Stimulated activated naive B cell treated with anti-CD40 and anti-IgM and Interleukin-4, amounts not matched to agents 10 μg/mL and 1 μg/mL and 100 μg/mL, for 72 hours (primary cell): Measurements from ENCODE around the gene CWC22.
A peak's percentile ranks its signal among the peaks of the same experiment; 100 is the strongest.
"Not testable (repeated sequence)": the region's sequence is repeated elsewhere in the genome, so short reads cannot be mapped to it uniquely, and the experiment has no call there.

ENCODE experiments used
- ATAC-seq, 2 donors: fragments of 150-1000 bp; cut with Tn5 transposase; replicated peaks; 2 replicates each; pipeline ENCODE4 v1.10.0; 2021; ENCODE audit warnings: moderate library complexity in 1 of 2
- DNase-seq: peaks from one replicate; pipeline ENCODE4 v3.0.0; 2021
- H3K27ac Mint-ChIP-seq: one replicate; pipeline ENCODE4 v1.8.0; 2022; ENCODE audit warnings: mild to moderate bottlenecking, mixed read lengths
- H3K27me3 Mint-ChIP-seq, 2 donors: one replicate each; pipeline ENCODE4 v1.8.0; 2022; ENCODE audit warnings: mixed read lengths in 2 of 2
- H3K36me3 Mint-ChIP-seq, 2 donors: one replicate each; pipeline ENCODE4 v1.8.0; 2022; ENCODE audit warnings: mixed read lengths in 2 of 2, mild to moderate bottlenecking in 1 of 2
- H3K4me1 Mint-ChIP-seq, 2 donors: one replicate each; pipeline ENCODE4 v1.8.0; 2022; ENCODE audit warnings: mixed read lengths in 2 of 2, mild to moderate bottlenecking in 1 of 2
- H3K4me3 Mint-ChIP-seq, 2 donors: one replicate each; pipeline ENCODE4 v1.8.0; 2022; ENCODE audit warnings: mild to moderate bottlenecking in 2 of 2, mixed read lengths in 2 of 2, moderate library complexity in 1 of 2
- H3K9me3 Mint-ChIP-seq, 2 donors: one replicate each; pipeline ENCODE4 v1.8.0; 2022; ENCODE audit warnings: mixed read lengths in 2 of 2, mild to moderate bottlenecking in 1 of 2

CWC22 gene

DNA sequence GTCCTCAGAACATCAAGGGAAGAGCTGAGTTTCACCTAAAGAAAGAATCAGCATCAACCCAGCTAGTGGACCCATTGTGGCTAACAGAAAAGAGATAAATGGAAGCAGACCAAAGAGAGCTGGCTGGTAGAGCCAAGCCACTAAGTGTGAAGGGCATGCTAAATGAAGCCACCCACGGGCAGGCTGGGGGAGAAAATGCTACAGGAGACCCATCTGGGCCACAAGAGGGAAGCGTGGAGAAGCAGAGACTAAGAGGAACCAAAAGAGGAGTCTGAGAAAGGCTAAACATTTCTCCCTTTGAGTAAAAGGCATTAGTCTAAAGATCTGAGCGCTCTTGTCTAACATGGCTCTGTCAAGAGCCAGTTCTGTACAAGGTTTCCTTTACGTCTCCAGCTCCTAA lies 15.8 kb downstream of the CWC22 start:
- Mint-ChIP-seq H3K9me3 (no peaks in the 10 kb centered on the region), H3K27me3 (no peaks in the 10 kb centered on the region), H3K36me3 (peaks cover 15 to 32% of the 10 kb centered on the region in 2 donors), H3K4me3 (peak overlapping the region in 1 of 2 donors; percentile 8), H3K27ac (peak overlapping the region; percentile 63), H3K4me1 (peaks cover 23 to 39% of the 10 kb centered on the region in 2 donors)
- peak; percentile 9 for DNase-seq
- ATAC-seq, result peak; percentile 97 to 98

DNA sequence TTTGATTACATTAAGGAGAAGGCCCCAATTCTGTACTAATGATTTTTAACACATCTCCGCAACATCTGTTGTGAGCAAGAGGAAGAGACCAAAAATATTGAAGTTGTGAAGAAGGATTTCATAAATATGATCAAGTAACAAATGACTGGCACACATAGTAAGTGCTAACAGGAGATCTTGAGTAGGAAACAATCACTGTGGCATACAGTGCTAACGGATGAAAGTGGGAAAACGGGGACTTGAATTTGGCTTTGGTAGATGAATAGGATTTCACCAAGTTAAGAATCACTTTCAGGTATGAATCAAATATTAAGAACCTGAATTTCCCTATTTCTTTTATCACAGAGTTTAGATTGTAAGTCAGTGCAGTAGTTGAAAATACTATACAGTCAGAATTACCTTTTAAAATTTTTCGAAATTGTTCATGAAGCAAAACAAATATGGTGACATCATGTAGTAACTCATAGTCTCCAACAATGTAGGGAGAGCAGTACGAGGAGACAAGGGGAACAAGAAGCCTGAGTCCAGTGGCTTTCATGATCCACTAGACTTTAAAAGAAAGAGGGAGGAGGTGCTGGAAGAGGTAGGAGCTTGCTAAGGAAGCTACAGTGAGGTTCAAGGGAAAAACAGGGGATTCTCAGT lies 16.3 kb downstream of the CWC22 start:
- Mint-ChIP-seq H3K9me3 (no peaks in the 10 kb centered on the region), H3K4me3 (peak overlapping the region in 1 of 2 donors; percentile 8), H3K36me3 (peaks cover 18 to 38% of the 10 kb centered on the region in 2 donors), H3K4me1 (peaks cover 22 to 34% of the 10 kb centered on the region in 2 donors), H3K27me3 (no peaks in the 10 kb centered on the region), H3K27ac (peak overlapping the region; percentile 63)
- DNase-seq (no peak), ATAC-seq (no peak)

DNA sequence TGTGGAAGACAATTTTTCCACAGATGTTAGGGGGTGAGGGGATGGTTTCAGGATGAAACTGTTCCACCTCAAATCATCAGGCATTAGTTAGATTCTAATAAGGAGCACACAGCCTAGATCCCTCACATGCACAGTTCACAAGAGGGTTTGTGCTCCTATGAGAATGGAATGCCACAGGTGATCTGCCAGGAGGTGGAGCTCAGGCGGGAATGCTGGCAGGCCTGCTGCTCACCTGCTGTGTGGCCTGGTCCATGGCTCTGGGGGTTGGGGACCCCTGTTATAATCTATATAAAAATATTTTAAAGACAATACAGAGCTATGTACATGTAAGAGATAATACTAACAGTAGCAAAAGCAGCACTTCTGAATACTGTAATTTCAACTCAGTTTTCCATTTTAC lies 19.2 kb downstream of the CWC22 start:
- Mint-ChIP-seq H3K4me3 (no peak overlapping the region), H3K9me3 (no peaks in the 10 kb centered on the region), H3K27ac (no peak overlapping the region), H3K36me3 (peaks cover 26 to 59% of the 10 kb centered on the region in 2 donors), H3K4me1 (peaks cover 17 to 27% of the 10 kb centered on the region in 2 donors), H3K27me3 (no peaks in the 10 kb centered on the region)
- DNase-seq, result no peak
- no peak for ATAC-seq

DNA sequence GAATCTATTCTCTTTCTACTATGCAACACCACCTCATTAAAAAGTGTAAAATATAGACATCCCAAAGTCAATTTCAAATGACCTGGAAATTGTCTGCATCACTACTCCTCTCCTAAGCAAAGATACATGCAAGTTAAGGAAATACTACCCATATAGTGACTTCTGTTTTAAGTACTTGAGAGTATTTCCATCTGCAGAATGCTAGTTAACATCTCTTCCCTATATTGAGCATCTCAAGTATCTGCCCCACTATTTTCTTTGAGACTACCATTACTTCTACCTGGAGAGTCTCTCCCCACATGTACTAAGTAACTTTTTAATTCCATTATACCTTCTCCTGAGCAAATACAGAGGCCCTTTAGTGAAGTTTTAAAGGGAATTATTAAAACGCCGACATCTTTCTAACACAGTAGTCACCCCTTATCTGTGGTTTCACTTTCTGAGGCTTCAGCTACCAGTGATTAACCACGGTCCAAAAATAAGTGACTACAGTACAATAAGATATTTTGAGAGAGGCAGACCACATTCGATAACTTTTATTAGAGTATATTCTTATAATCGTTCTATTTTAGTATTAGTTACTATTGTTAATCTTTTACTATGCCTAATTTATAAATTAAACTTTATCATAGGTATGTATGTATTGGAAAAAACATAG lies 21.8 kb downstream of the CWC22 start:
- peaks cover 34 to 59% of the 10 kb centered on the region in 2 donors for H3K36me3 Mint-ChIP-seq

DNA sequence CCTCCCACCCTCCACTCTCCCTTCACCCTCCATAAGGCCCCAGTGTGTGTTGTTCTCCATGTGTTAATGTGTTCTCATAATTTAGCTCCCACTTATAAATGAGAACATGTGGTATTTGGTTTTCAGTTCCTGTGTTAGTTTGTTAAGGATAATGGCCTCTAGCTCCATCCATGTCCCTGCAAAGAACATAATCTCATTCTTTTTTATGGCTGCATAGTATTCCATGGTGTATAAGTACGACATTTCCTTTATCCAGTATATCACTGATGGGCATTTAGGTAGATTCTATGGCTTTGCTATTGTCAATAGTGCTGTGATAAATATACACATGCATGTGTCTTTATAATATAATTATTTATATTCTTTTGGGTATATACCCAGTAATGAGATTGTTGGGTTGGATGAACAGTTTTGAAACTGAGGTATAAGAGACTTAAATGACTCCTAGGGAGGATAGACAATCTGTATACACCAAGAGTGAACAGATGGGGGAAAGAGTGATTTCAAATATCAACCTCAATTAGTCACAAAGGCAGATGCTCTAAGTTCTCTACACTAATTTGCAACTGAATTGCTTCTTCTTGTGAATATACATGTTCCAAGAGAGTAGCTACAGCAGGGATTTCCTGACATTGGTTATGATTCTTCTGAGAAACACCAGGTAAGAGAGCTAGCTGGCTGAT lies 23.7 kb downstream of the CWC22 start:
- no peak for ATAC-seq
- Mint-ChIP-seq H3K36me3 (peaks cover 32 to 66% of the 10 kb centered on the region in 2 donors), H3K27me3 (no peaks in the 10 kb centered on the region), H3K27ac (no peak overlapping the region), H3K4me3 (no peak overlapping the region), H3K9me3 (no peaks in the 10 kb centered on the region), H3K4me1 (no peaks in the 10 kb centered on the region)
- DNase-seq, result no peak

More for the DNA sequence above, 21.8 kb downstream of the CWC22 start:
- Mint-ChIP-seq H3K27ac (no peak overlapping the region), H3K4me1 (peaks cover under 1 to 3% of the 10 kb centered on the region in 2 donors), H3K9me3 (no peaks in the 10 kb centered on the region), H3K27me3 (no peaks in the 10 kb centered on the region), H3K4me3 (no peak overlapping the region)
- ATAC-seq (no peak), DNase-seq (no peak)

DNA sequence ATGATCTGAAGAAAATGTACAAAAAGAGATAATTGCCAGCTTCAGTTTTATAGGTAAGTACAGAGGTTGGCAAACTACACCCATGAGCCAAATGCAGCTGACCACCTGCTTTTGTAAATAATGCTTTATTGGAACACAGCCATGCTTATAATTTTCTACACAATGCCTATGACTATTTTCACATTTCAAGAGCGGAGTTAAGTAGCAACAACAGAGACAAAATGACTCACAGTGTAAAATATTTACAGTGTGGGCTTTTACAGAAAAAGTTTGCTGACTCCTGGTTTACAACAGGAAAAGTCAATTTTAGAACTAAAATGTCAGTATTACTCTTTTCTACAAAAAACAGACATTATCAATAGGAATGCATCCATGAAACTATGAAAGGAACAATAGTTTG lies 26.0 kb downstream of the CWC22 start:
- no peak for ATAC-seq
- Mint-ChIP-seq H3K36me3 (peaks cover 40 to 61% of the 10 kb centered on the region in 2 donors), H3K4me1 (no peaks in the 10 kb centered on the region), H3K27ac (no peak overlapping the region), H3K9me3 (no peaks in the 10 kb centered on the region), H3K4me3 (no peak overlapping the region), H3K27me3 (no peaks in the 10 kb centered on the region)
- no peak for DNase-seq

DNA sequence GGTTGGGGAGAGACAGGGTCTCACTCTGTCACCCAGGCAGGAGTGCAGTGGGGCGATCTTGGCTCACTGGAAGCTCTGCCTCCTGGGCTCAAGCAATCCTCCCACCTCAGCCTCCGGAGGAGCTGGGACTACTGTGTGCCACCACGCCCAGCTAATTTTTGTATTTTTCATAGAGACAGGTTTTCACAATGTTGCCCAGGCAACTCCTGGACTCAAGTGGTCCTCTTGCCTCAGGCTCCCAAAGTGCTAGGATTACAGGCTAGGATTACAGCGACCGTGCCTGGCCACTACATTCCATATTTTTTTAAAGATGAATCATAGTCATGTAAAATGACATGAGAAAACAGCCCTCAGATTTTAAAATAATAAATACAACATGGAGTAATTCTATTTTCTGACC lies 32.3 kb downstream of the CWC22 start:
- peaks cover 25 to 45% of the 10 kb centered on the region in 2 donors for H3K36me3 Mint-ChIP-seq
- DNase-seq (no peak), ATAC-seq (no peak)
- no peaks in the 10 kb centered on the region for H3K9me3 Mint-ChIP-seq
- H3K4me1 Mint-ChIP-seq, result no peaks in the 10 kb centered on the region
- H3K4me3 Mint-ChIP-seq, result no peak overlapping the region
- H3K27me3 Mint-ChIP-seq, result no peaks in the 10 kb centered on the region
- H3K27ac Mint-ChIP-seq, result no peak overlapping the region

DNA sequence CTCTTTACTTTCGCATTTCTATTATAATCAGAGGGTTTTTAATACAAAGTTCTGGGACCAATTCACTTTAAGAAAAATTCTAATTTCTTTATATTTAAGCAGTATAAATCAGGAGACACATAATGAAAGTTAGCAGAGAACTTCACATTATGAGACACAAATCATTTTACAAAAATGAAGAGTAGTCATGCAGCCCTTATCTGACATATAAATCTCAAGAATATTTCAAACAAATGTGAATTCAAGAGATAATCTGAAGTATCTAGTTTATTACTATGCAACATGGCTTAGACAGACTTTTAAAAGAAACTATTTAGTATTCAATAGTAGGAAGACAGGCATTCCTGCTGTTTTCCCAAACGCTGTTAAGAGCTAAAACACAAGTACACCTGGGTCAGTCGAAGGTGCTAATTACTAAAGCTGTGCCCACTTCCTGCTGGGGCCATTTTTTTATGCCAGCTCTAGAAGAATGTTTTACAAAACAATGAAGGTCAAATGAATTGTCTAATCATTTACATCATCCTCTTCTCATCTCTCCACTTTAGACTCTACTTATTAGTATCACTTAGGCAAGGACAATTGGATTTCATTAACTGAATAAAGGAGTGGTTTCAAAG lies 40.2 kb downstream of the CWC22 start:
- Mint-ChIP-seq H3K27me3 (no peaks in the 10 kb centered on the region), H3K27ac (no peak overlapping the region), H3K4me1 (no peaks in the 10 kb centered on the region), H3K4me3 (no peak overlapping the region), H3K36me3 (peaks cover 18 to 42% of the 10 kb centered on the region in 2 donors), H3K9me3 (no peaks in the 10 kb centered on the region)
- ATAC-seq, result no peak
- DNase-seq, result no peak

DNA sequence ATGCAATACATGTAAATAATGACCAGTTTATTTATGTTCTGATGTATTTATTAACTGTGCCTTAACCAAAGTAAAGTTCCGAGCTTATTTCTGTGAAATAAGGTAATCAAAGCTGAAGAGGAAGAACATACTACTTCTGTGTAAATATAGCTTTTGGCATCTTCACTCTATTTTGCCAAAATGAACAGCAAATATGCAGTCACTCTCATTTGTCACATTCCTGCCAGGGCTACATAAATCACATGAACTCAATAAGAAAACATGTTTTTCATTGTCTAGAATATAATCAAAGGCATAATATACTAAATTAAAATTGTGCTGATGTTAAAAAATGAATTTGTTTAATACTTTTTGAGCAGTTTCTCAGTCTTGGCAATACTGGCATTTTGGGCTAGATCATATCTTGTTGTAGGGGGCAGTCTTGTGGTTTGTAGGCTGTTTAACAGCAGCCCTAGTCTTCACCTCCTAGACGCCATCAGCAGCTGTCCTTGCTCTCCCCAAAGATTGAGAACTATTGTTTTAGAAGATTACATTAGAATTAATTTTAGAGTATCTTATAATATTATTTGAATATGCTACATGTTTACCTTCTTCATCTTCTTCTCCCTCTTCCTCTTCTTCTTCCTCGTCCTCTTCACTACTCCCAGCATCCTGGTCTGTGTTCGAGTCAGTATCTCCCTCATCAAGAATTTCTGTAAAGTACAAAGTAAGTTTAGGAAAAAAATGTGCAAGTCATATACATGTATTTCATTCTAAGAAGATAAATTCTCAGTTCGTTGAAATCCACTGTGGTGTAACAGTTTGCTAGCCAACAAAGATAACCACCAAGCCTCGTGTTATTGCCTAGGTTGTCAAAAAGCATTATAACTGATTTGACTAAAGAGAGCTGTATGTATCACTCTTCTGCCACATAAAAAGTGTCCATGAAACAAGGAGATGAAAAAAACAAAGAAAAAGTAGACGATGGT lies 41.5 kb downstream of the CWC22 start:
- Mint-ChIP-seq H3K36me3 (peaks cover 17 to 42% of the 10 kb centered on the region in 2 donors), H3K9me3 (no peaks in the 10 kb centered on the region), H3K4me3 (no peak overlapping the region), H3K27ac (no peak overlapping the region), H3K4me1 (no peaks in the 10 kb centered on the region), H3K27me3 (no peaks in the 10 kb centered on the region)
- DNase-seq (no peak), ATAC-seq (no peak)

DNA sequence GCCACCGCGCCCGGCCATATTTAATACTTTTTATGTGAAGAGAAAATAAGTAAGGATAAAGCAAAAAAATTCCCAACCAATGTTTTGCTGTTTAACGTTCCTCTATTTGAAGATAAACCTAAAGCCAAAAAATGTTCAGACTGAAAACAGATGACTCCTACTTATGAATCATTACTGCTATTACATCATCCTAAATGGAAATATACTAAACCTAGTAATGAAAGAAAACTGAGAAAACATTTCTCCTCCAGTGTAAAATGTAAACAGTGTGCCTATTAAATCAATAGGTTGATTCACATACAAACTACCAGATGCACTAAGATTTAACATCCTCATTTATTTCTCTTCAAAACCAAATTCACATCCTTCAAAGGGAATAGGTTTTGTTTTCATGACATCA lies 43.5 kb downstream of the CWC22 start:
- Mint-ChIP-seq H3K27me3 (no peaks in the 10 kb centered on the region), H3K27ac (no peak overlapping the region), H3K4me1 (no peaks in the 10 kb centered on the region), H3K9me3 (no peaks in the 10 kb centered on the region), H3K4me3 (no peak overlapping the region), H3K36me3 (peaks cover 13 to 34% of the 10 kb centered on the region in 2 donors)
- DNase-seq (no peak), ATAC-seq (no peak)

DNA sequence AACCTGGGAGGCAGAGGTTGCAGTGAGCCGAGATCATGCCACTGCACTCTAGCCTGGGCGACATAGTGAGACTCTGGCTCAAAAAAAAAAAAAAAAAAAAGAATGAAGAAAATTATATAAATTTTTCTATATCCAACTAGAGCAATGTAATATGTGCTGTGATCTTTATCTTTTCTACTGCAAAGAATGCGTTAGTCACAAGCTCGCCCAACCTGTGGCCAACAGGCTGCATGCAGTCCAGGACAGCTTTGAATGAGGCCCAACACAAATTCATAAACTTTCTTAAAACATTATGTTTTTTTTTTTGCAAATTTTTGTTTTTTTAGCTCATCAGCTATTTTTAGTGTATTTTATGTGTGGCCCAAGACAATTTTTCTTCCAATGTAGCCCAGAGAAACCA lies 48.8 kb downstream of the CWC22 start:
- not testable (repeated sequence) for H3K27ac Mint-ChIP-seq, DNase-seq, H3K4me3 Mint-ChIP-seq, H3K27me3 Mint-ChIP-seq, H3K9me3 Mint-ChIP-seq, ATAC-seq, H3K4me1 Mint-ChIP-seq
- peaks cover 8 to 27% of the 10 kb centered on the region in 2 donors for H3K36me3 Mint-ChIP-seq

DNA sequence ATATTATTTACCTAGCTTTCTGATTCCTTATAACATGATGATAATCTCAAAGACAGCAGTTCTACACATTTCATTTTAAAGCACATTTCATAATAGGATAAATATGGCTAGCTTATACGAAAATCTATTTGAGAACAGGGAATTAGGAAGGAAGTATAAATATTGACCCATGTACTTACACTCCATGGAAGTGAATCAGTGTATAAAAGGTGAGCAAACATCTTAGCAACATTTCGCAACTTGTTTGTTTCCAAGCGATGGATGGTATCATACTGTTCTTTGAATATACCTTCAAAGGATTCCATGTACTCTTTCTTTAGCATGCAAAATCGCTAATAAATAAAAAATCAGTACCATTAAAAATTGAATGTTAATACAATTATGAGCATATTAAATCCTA lies 53.1 kb downstream of the CWC22 start:
- Mint-ChIP-seq H3K27ac (no peak overlapping the region), H3K9me3 (no peaks in the 10 kb centered on the region), H3K4me1 (peaks cover 8% of the 10 kb centered on the region in 2 donors), H3K4me3 (no peak overlapping the region), H3K27me3 (no peaks in the 10 kb centered on the region), H3K36me3 (peaks cover 20 to 39% of the 10 kb centered on the region in 2 donors)
- DNase-seq, result no peak
- ATAC-seq, result no peak

DNA sequence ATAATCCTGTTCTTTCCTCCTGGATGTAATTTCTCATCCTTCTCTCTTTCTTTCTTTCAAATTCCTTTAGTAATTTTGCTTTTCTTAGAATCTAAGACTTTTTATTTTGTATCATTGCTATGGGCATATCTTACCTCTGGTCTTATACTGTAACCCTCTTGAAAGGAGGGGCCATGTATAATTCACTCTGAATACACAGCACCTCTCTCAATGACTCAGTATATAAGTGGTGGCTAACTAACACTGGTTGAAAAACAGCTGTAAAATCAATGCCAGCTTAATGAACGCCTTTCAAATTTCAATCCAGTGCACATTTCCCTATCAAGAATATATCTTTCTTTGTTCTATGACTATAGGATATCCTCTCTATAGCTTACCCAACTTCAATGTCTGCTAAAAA lies 53.7 kb downstream of the CWC22 start:
- Mint-ChIP-seq H3K36me3 (peaks cover 27 to 46% of the 10 kb centered on the region in 2 donors), H3K9me3 (no peaks in the 10 kb centered on the region), H3K4me1 (peaks cover 10 to 14% of the 10 kb centered on the region in 2 donors), H3K27ac (peak overlapping the region; percentile 10), H3K4me3 (no peak overlapping the region), H3K27me3 (no peaks in the 10 kb centered on the region)
- ATAC-seq (no peak), DNase-seq (no peak)
